IMR-90 (cell line): ENCODE measurements around the gene CNP. TPM values are rescaled to one million over a fixed set of nuclear protein-coding genes. Genes with fewer than 3 reads are reported as not detected.
A peak's percentile ranks its signal among the peaks of the same experiment; 100 is the strongest.

Source experiments
- ATAC-seq: fragments of 200-7000 bp; cut with Tn5 transposase; 2 replicates; pipeline ENCODE4 v1.9.1; 2020; ENCODE audit warnings: low read depth, mild to moderate bottlenecking, moderate library complexity
- BruUV-seq: library from RNA; stranded (reverse); fragments of 400-500 nt; replicated peaks from 2 replicates; lab custom pipeline; 2021; lab: Mats Ljungman, UMichigan
- CTCF ChIA-PET: fragments of 300-600 bp; formaldehyde crosslinking; extraction: SDS; loops from one replicate; lab custom pipeline; 2021; ENCODE audit warnings: antibody characterized with exemption; lab: Yijun Ruan, JAX
- POLR2A ChIA-PET: fragments of 300-600 bp; sonication (Branson Sonifier 250); formaldehyde crosslinking; loops from one replicate; lab custom pipeline; 2022; ENCODE audit warnings: antibody characterized with exemption; ENCODE audit not compliant: unreplicated experiment; lab: Charles Lee
- DNase-seq: peaks from one replicate; pipeline ENCODE4 v3.0.0; 2013
- H2AFZ ChIP-seq: replicated peaks from 2 replicates; pipeline ENCODE3; 2013; ENCODE audit warnings: low read length, mild to moderate bottlenecking; ENCODE audit not compliant: poor library complexity
- H2AK5ac ChIP-seq: 2 replicates; pipeline ENCODE4 v1.6.1; 2013; ENCODE audit warnings: low read depth, low read length, inconsistent platforms
- H2AK9ac ChIP-seq: replicated peaks from 2 replicates; pipeline ENCODE3; 2013; ENCODE audit warnings: mild to moderate bottlenecking, low read depth, low read length, moderate library complexity; ENCODE audit not compliant: poor library complexity
- H2BK120ac ChIP-seq: 2 replicates; pipeline ENCODE4 v1.6.1; 2013; ENCODE audit warnings: low read depth, low read length, inconsistent platforms
- H2BK15ac ChIP-seq: 3 replicates; pipeline ENCODE4 v1.6.1; 2013; ENCODE audit warnings: low read depth, low read length, inconsistent platforms
- H2BK20ac ChIP-seq: 2 replicates; pipeline ENCODE4 v1.6.1; 2013; ENCODE audit warnings: low read depth, mild to moderate bottlenecking, inconsistent platforms, low read length, moderate library complexity
- H2BK5ac ChIP-seq: 2 replicates; pipeline ENCODE4 v1.6.1; 2013; ENCODE audit warnings: mild to moderate bottlenecking, low read depth, low read length, inconsistent platforms; ENCODE audit not compliant: poor library complexity, severe bottlenecking
- H3K14ac ChIP-seq: replicated peaks from 2 replicates; pipeline ENCODE4 v1.6.1; 2013; ENCODE audit warnings: low read depth, low read length, inconsistent platforms
- H3K18ac ChIP-seq: 2 replicates; pipeline ENCODE4 v1.6.1; 2013; ENCODE audit warnings: low read depth, low read length, control low read depth
- H3K23ac ChIP-seq: 2 replicates; pipeline ENCODE4 v1.6.1; 2013; ENCODE audit warnings: low read depth, low read length, inconsistent platforms
- H3K27ac ChIP-seq: 2 replicates; pipeline ENCODE4 v1.5.1; 2013; ENCODE audit warnings: mild to moderate bottlenecking, control low read depth, low read length; ENCODE audit not compliant: insufficient read depth
- H3K27me3 ChIP-seq: 2 replicates; pipeline ENCODE4 v1.6.1; 2013; ENCODE audit warnings: low read length; ENCODE audit not compliant: control insufficient read depth, insufficient read depth
- H3K36me3 ChIP-seq: 2 replicates; pipeline ENCODE4 v1.6.1; 2013; ENCODE audit warnings: low read length, mixed read lengths; ENCODE audit not compliant: control insufficient read depth, insufficient read depth
- H3K4ac ChIP-seq: 2 replicates; pipeline ENCODE4 v1.6.1; 2013; ENCODE audit warnings: low read depth, low read length, inconsistent platforms
- H3K4me1 ChIP-seq: 2 replicates; pipeline ENCODE4 v1.6.1; 2013; ENCODE audit warnings: low read length, mixed read lengths; ENCODE audit not compliant: control insufficient read depth, insufficient read depth
- H3K4me2 ChIP-seq: 2 replicates; pipeline ENCODE4 v1.6.1; 2013; ENCODE audit warnings: low read depth, mild to moderate bottlenecking, control low read depth, low read length, moderate library complexity
- H3K4me3 ChIP-seq: 2 replicates; pipeline ENCODE4 v1.5.1; 2013; ENCODE audit warnings: low read depth, mild to moderate bottlenecking, control low read depth, low read length, moderate library complexity; ENCODE audit not compliant: insufficient read depth
- H3K56ac ChIP-seq: 2 replicates; pipeline ENCODE4 v1.6.1; 2013; ENCODE audit warnings: low read length, inconsistent platforms; ENCODE audit not compliant: insufficient read depth; ENCODE audit errors: extremely low read depth
- H3K79me1 ChIP-seq, 2 experiments: 2 replicates each; pipeline ENCODE4 v1.6.1; 2013; ENCODE audit warnings: low read length in 2 of 2, inconsistent platforms in 1 of 2, low read depth in 1 of 2
- H3K9ac ChIP-seq: 2 replicates; pipeline ENCODE4 v1.6.1; 2013; ENCODE audit warnings: low read depth, low read length, control low read depth
- H3K9me1 ChIP-seq: 2 replicates; pipeline ENCODE4 v1.6.1; 2013; ENCODE audit warnings: low read length, inconsistent platforms; ENCODE audit not compliant: insufficient read depth
- H3K9me3 ChIP-seq: 2 replicates; pipeline ENCODE4 v1.6.1; 2013; ENCODE audit warnings: low read length; ENCODE audit not compliant: control insufficient read depth, insufficient read depth
- H4K20me1 ChIP-seq: 2 replicates; pipeline ENCODE4 v1.6.1; 2013; ENCODE audit warnings: low read length, inconsistent platforms; ENCODE audit not compliant: insufficient read depth
- H4K5ac ChIP-seq: 2 replicates; pipeline ENCODE4 v1.6.1; 2013; ENCODE audit warnings: mild to moderate bottlenecking, low read depth, low read length, control low read depth
- H4K8ac ChIP-seq, 2 experiments: 2 replicates each; pipeline ENCODE4 v1.6.1; 2013; ENCODE audit warnings: low read depth in 2 of 2, low read length in 2 of 2, control low read depth in 1 of 2, inconsistent platforms in 1 of 2
- H4K91ac ChIP-seq: 2 replicates; pipeline ENCODE4 v1.6.1; 2013; ENCODE audit warnings: low read depth, low read length, inconsistent platforms; ENCODE audit not compliant: insufficient read depth
- BHLHE40 ChIP-seq: fragments of 150-350 bp; IDR thresholded peaks from 2 replicates; pipeline ENCODE4 v1.6.1; 2016; ENCODE audit warnings: mild to moderate bottlenecking, low read depth, low read length
- CEBPB ChIP-seq: IDR thresholded peaks from 2 replicates; pipeline ENCODE4 v1.6.1; 2012; ENCODE audit warnings: low read depth, low read length, improper control_type of control experiment
- CHD1 ChIP-seq: IDR thresholded peaks from 2 replicates; pipeline ENCODE4 v1.6.1; 2012; ENCODE audit warnings: low read depth, low read length, improper control_type of control experiment
- FOS ChIP-seq: fragments of 150-350 bp; IDR thresholded peaks from 2 replicates; pipeline ENCODE4 v1.6.1; 2016; ENCODE audit warnings: low read depth, low read length
- MAFK ChIP-seq: IDR thresholded peaks from 2 replicates; pipeline ENCODE4 v1.6.1; 2012; ENCODE audit warnings: low read depth, low read length, improper control_type of control experiment
- MAZ ChIP-seq: IDR thresholded peaks from 2 replicates; pipeline ENCODE4 v1.6.1; 2012; ENCODE audit warnings: low read depth, mild to moderate bottlenecking, low read length, improper control_type of control experiment, moderate library complexity, borderline replicate concordance
- MXI1 ChIP-seq: IDR thresholded peaks from 2 replicates; pipeline ENCODE4 v1.6.1; 2012; ENCODE audit warnings: low read depth, mild to moderate bottlenecking, low read length, moderate library complexity, borderline replicate concordance
- POLR2A ChIP-seq: IDR thresholded peaks from 2 replicates; pipeline ENCODE4 v1.6.1; 2012; ENCODE audit warnings: mild to moderate bottlenecking, low read depth, low read length
- RFX5 ChIP-seq: IDR thresholded peaks from 2 replicates; pipeline ENCODE4 v1.8.0; 2012; ENCODE audit warnings: low read depth, mild to moderate bottlenecking, low read length, moderate library complexity
- SMC3 ChIP-seq: fragments of 150-350 bp; IDR thresholded peaks from 2 replicates; pipeline ENCODE4 v1.6.1; 2016; ENCODE audit warnings: low read depth, mild to moderate bottlenecking, antibody characterized with exemption, low read length, moderate library complexity
- USF2 ChIP-seq: fragments of 150-350 bp; IDR thresholded peaks from 2 replicates; pipeline ENCODE4 v1.6.1; 2017; ENCODE audit warnings: mild to moderate bottlenecking, antibody characterized with exemption, low read length, low read depth
- WGBS, 2 experiments: methylation state at CpG; one replicate each; pipeline versions ENCODE4 v1.1.5 to v1.1.7; 2013; ENCODE audit warnings: missing lambda C conversion rate in 2 of 2; ENCODE audit not compliant: insufficient read length in 1 of 2; ENCODE audit errors: extremely low coverage in 2 of 2; 5-methylcytosine and 5-hydroxymethylcytosine counted together
- dilution Hi-C: fragments of 300-500 bp; cut with HindIII; formaldehyde crosslinking; loops from one replicate; pipeline ENCODE4 v1.14.3; 2018; ENCODE audit warnings: low sequenced_read_pairs; ENCODE audit not compliant: unreplicated experiment
- in situ Hi-C: fragments of 300-500 bp; cut with MboI; formaldehyde crosslinking; loops from 3 replicates; pipeline ENCODE4 v1.14.3; 2019; ENCODE audit warnings: low sequenced_read_pairs, inconsistent platforms, mixed read lengths
- intact Hi-C: fragments of 100-400 bp; cut with micrococcal nuclease; formaldehyde crosslinking; loops from 2 replicates; pipeline ENCODE4 v1.10.0; 2022
- polyA plus RNA-seq, 3 experiments: library from polyadenylated mRNA; depleted of rRNA; stranded (reverse); fragments of >200 nt; gene quantifications; 2 replicates each; pipeline ENCODE4 v1.2.3, GENCODE V29; 2012; ENCODE audit warnings: low replicate concordance in 1 of 3
- total RNA-seq: library from RNA; depleted of rRNA; stranded (reverse); fragments of >200 nt; gene quantifications from 2 replicates; pipeline ENCODE4 v1.2.3, GENCODE V29; 2012
- TF ChIP-seq, protein P1 (sequence below): fragments of 150-350 bp; IDR thresholded peaks from 2 replicates; pipeline ENCODE4 v1.6.1; 2016; ENCODE audit warnings: low read depth, mild to moderate bottlenecking, low read length, moderate library complexity, borderline replicate concordance
- TF ChIP-seq, protein P2 (sequence below): conservative IDR thresholded peaks from 2 replicates; pipeline ENCODE4 v1.5.1; 2012; ENCODE audit warnings: mild to moderate bottlenecking, low read depth, low read length, improper control_type of control experiment

Gene CNP
- total and polyA plus RNA-seq, 2 of the 4 experiments (the other 2 are of a cell fraction): 45.5 to 46.4 TPM

DNA sequence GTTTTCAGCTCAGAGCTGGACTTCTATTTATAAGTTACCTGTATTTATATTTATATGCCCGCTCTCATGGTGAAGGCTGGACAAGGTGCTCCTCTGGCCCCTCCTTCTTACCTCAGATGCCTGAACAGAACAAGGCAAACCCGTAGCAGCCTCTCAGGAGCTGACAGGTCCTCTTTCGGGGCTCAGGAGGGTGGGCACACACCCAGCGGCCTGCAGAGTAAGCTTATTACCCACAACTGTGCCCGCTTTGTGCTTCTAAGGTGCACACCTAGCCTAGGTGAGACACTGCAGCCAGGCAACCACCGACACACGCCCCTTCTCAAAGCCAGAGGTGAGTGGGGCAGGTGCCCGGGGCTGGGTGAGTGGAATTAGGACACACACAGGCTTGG is 58.6 kb downstream of the CNP start:
- BruUV-seq: no TSS peak
- Histone ChIP-seq H3K9me1 (peaks cover 6% of the 10 kb centered on the region; the same call in 1 of the 2 replicates), H3K56ac (no peak overlapping the region), H3K4ac (peak overlapping the region; percentile 72), H2BK120ac (peak overlapping the region; percentile 16), H3K23ac (no peak overlapping the region), H3K9me3 (no peaks in the 10 kb centered on the region), H2AK9ac (peak overlapping the region; percentile 2), H2BK15ac (no peak overlapping the region), H2BK5ac (peak overlapping the region; percentile 12), H2AFZ (no peak overlapping the region), H3K4me3 (no peak overlapping the region), H4K8ac (peak overlapping the region in 1 of 2 experiments; percentile 17; a peak in 1 of 4 replicates), H4K20me1 (peaks cover 12% of the 10 kb centered on the region; the same call in 1 of the 2 replicates), H2AK5ac (peak overlapping the region; percentile 51; the same call in 1 of the 2 replicates), H2BK20ac (no peak overlapping the region), H3K9ac (no peak overlapping the region), H3K27me3 (no peaks in the 10 kb centered on the region; the same call in 1 of the 2 replicates), H3K4me1 (peaks cover 10% of the 10 kb centered on the region), H3K18ac (no peak overlapping the region), H3K4me2 (peak overlapping the region; percentile 2), H3K14ac (peak overlapping the region; percentile 53; the same call in 1 of the 2 replicates), H3K79me1 (peaks cover 9 to 31% of the 10 kb centered on the region in 2 experiments), H4K91ac (no peak overlapping the region), H3K27ac (peak overlapping the region; percentile 16; the same call in 1 of the 2 replicates), H4K5ac (no peak overlapping the region), H3K36me3 (peaks cover 18% of the 10 kb centered on the region)
- TF ChIP-seq RFX5: no peak
- TF ChIP-seq POLR2A: no peak
- TF ChIP-seq MXI1: no peak
- TF ChIP-seq MAZ: no peak
- TF ChIP-seq, protein P1, sequence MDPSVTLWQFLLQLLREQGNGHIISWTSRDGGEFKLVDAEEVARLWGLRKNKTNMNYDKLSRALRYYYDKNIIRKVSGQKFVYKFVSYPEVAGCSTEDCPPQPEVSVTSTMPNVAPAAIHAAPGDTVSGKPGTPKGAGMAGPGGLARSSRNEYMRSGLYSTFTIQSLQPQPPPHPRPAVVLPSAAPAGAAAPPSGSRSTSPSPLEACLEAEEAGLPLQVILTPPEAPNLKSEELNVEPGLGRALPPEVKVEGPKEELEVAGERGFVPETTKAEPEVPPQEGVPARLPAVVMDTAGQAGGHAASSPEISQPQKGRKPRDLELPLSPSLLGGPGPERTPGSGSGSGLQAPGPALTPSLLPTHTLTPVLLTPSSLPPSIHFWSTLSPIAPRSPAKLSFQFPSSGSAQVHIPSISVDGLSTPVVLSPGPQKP: no peak
- TF ChIP-seq CHD1: no peak
- TF ChIP-seq FOS: no peak
- TF ChIP-seq, protein P2, sequence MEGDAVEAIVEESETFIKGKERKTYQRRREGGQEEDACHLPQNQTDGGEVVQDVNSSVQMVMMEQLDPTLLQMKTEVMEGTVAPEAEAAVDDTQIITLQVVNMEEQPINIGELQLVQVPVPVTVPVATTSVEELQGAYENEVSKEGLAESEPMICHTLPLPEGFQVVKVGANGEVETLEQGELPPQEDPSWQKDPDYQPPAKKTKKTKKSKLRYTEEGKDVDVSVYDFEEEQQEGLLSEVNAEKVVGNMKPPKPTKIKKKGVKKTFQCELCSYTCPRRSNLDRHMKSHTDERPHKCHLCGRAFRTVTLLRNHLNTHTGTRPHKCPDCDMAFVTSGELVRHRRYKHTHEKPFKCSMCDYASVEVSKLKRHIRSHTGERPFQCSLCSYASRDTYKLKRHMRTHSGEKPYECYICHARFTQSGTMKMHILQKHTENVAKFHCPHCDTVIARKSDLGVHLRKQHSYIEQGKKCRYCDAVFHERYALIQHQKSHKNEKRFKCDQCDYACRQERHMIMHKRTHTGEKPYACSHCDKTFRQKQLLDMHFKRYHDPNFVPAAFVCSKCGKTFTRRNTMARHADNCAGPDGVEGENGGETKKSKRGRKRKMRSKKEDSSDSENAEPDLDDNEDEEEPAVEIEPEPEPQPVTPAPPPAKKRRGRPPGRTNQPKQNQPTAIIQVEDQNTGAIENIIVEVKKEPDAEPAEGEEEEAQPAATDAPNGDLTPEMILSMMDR: no peak
- no peak for TF ChIP-seq MAFK
- TF ChIP-seq BHLHE40: no peak
- no peak for TF ChIP-seq USF2
- no peak for TF ChIP-seq CEBPB
- TF ChIP-seq SMC3: no peak
- DNase-seq (no peak), ATAC-seq (no peak)
- in situ Hi-C loops (loop anchor here (5.0 kb wide), 1 partner anchor 87 kb away; the partner anchor contains the start of gene DHX58), intact Hi-C loops (loop anchor here (1.0 to 5.0 kb wide), 3 partner anchors 76 to 377 kb away; no protein-coding TSS in a partner anchor), dilution Hi-C loops (no loop called here)
- CTCF ChIA-PET: interaction anchor here (0.5 to 0.7 kb wide), 5 partner anchors 14 to 328 kb away, joined by 3 to 5 read pairs (median 3); no protein-coding TSS in a partner anchor
- POLR2A ChIA-PET: interaction anchor here (0.9 to 1.0 kb wide), 2 partner anchors 11 to 58 kb away, joined by 3 to 4 read pairs; partner anchors contain the start of gene CNP
- no CpG with 5 or more reads among the region's 8 CpGs for WGBS, 2 experiments
